CD4-positive, alpha-beta T cell treated with Interleukin-4 for 4 hours (primary cell): ENCODE results near the gene FBXO34.

Experiments
- DNase-seq: peaks from one replicate; pipeline ENCODE4 v3.0.0-alpha.2; 2020

FBXO34 gene

DNA sequence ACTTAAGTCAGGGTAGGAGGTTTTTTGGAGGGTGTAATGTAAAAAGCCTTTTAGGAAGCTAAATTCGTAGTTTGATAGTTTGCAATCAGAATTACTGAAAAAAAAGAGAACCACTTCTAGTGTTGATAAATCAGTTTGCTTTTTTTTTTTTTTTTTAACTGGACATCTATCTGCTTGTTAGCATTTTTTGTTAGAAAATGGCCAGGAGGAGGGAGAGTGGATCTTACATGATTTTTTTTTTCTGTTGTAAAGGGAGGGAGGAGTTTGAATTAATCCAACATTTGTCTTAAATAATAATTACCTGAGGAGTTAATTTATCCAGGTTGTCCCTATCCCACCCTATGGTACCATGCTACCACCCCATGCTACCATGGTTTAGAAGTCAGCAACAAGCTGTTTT is 1.2 kb downstream of the FBXO34 start:
- no peak for DNase-seq

DNA sequence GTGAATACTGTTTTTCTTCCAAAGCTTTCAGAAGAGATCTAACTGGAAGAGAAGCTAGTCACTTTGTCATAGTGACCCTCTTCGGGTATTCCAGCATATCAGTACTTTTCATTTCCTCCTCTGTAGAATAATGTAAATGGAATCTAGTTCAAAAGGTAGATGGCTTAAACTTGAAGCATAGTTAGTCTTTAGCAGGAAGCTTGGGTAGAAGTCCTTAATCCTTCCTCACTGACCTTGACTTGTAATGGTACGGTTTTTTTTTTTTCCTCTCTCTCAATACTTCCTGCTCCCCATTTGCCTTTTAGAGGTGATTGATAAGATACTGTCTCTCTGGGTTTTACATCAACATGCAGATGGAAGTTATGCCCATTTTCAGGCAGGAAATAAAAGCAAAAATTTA is 1.7 kb downstream of the FBXO34 start:
- DNase-seq, result no peak

DNA sequence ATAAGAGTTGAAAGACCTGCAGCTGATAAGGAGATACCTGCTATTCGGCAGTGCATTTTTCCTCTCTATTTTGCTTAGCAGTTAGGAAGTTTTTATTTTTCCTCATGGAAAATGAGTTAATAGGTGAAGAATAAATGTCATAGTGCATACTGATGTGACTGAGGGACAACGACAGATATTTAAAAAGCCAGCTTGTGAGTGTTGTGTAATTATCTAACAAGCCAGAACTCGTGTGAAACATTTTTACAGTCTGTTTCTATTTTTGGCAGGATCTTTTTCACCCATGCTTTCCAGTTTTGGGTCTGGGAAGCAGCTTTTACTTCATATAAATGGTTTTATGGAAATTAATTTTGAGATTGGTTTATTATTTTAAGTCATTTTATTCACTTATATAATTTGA is 2.9 kb downstream of the FBXO34 start:
- no peak for DNase-seq

DNA sequence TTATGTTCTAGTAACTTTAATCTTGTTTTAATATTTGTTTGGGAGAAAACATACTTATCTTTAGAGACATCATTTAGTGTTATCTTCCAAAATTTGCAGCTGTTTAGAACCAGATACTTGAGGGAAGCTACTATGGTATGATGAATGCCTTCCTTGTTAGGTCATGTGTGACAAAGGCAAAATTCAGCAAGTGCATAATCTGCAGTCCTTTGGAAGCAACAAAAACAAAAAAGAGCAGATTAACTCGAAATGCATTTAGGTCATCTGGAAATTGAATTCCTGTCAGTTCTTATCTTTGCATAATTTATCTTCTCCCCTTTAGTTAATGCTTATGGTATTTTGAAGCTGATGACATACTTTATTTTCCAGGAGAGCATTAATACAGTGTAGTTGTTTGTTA is 3.5 kb downstream of the FBXO34 start:
- DNase-seq, result no peak

DNA sequence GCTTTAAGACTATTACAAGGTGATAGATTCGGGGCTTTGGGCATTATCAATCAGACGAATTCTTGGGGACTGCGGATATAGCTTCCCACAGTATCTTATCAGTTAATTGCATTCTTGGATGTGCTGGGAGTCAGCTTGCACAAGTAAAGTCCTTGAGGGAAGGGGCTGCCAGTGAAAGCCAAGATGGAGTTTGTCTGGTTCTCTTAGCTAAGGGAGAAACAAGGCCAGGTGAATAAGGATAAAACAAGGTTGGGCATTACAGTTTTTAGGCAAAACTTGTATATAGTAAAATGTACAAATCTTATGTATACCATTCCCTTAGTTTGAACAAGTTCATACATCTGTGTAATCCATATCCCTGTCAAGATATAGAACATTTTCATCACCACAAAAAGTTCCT is 5.5 kb downstream of the FBXO34 start:
- no peak for DNase-seq

DNA sequence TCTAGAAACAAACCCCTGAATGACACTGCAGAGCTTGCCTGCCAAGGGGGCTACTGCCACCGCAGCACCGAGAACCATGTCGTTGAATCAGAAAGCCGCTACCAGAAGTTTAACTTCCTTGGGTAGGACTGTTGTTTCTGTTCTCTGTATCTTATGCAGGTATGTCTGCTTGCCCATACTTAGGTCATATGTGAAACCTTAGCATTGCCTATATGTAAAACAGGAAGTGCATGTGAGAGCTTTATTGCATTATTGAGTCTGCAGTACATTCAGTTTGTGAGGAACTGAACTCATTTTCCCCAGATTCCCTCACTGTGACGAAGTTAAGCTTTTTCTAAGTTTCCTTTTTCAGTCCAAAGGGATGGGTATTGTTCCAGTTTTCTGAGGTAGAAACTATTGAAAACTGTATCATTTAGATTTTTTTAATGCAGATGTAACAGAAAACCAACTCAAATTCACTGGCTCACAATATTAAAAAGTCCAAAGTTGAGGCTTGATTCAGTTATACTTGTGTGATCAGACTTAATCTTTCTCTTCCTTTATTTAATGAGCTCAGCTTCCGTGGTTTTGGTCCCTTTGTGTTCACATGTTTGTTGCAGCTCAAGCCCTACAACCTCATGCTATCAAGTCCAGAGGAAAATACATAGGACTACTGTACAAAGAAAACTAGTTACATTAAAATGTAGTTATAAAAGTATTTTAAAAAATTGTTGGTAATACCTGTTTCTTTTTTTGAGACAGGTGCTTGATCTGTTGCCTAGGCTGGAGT is 6.9 kb downstream of the FBXO34 start:
- DNase-seq, result no peak

DNA sequence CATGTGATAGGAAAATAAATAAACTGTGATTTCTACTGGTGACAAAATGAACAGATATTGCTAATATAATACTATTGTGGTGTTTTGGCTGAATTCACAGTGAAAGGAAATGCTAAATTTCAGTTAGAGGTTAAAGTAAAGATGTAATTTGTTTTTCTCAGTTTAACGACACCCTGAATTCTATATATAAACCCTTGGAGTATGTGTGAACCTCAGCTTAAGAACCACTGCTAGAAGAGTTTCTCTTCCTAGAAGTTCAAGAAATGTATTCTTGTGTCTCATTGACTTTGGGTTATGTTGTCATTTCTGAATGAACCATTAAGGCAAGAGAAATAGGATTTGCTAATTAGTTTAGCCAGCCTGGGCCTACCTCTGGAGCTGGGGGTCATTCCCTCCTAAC is 8.2 kb downstream of the FBXO34 start:
- no peak for DNase-seq

DNA sequence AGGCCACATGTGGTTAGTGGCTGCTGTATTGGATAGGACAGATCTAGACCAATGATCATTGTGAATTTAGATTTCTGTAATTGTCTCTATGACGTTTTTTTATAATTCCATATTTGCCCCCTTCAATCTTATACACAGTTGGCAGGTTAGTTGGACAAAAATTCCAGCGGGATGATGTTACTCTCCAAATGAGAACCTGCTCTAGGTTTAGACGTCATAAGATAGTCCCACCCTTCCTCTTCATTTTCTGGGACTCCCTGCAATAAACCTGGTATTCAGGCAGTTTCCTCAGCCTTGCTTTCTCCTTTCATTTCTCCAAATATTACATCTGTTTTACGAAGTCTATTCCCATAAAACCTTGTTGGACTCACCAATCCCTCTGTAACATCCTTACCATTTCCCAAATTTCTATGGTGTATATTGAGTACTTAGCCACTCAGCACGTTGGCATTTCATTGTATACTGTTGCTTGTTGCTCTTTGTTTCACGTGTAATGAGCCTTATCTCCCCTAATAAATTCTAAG is 10.2 kb downstream of the FBXO34 start:
- no peak for DNase-seq

DNA sequence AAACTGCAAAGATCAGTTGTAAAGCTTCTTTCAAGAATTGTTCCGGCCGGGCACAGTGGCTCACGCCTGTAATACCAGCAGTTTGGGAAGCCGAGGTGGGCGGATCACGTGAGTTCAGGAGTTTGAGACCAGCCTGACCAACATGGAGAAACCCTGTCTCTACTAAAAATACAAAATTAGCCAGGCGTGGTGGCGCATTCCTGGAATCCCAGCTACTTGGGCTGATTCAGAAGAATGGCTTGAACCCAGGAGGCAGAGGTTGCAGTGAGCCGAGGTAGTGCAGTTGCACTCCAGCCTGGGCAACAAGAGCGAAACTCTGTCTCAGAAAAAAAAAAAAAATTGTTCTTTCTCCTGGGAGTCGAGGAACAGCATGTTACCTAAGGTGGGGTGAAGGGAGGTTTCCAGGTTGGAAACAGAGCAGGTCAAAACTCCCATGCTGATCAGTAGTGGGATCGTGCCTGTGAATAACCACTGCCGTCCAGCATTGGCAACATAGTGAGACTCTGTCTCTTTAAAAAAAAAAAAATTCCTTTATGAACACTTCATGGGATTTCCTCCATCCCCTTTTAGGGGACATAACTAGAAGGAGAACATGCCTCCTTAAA is 13.9 kb downstream of the FBXO34 start:
- no peak for DNase-seq

DNA sequence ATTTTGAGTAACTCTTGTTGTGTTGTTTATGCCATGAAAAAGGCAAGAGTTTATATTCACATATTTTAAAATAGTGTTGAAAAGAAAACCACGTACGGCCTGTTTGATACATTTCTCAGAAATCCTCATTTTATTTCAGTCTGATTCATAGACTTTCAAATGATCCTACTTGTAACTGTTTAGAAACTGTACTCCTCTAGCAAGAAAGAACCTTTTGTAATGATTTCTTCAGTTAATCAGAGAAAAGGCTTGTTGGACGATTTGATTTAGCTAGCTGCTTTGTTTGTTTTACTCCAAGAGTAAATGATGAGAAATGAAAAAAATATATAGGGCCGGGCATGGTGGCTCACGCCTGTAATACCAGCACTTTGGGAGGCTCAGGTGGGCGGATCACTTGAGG is 17.2 kb downstream of the FBXO34 start:
- DNase-seq, result no peak

DNA sequence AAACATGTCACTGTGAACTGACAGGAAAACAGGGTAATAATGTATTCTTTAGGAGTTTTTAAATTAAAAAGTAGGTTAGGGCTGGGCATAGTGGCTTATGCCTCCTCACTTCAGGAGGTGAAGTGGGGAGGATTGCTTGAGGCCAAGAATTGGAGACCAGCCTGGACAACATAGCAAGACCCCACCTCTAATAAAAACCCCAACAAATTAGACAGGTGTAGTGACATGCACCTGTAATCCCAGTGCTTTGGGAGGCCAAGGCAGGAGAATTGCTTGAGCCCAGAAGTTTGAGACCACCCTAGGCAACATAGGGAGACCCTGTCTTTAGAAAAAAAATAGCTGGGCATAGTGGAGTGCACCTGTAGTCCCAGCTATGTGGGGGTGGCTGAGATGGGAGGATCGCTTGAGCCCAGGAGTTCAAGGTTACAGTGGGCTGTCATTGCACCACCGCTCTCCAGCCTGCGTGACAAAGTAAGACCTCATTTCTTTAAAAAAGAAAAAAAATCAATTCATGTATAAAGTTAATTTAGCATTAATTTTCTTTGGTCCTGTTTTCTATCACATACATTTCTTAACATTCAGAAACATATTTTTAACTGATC is 20.4 kb downstream of the FBXO34 start:
- DNase-seq, result no peak

DNA sequence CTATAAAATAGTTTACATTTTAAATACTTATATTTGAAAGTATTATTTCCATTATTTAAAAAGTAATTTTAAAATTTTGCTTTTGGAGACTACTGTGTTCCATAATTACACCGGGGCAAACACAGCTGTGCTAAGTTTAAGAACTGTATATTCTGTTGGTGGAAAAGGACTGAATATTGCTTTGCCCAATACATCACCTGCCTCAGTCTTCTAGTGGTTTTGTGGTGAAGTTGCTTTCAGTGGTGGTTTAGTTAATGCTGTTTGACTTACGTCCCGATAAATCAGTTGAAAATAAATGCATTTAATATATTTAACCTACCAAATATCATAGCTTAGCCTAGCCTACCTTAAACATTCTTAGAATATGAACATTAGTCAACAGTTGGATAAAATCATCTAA is 23.4 kb downstream of the FBXO34 start:
- DNase-seq, result no peak

DNA sequence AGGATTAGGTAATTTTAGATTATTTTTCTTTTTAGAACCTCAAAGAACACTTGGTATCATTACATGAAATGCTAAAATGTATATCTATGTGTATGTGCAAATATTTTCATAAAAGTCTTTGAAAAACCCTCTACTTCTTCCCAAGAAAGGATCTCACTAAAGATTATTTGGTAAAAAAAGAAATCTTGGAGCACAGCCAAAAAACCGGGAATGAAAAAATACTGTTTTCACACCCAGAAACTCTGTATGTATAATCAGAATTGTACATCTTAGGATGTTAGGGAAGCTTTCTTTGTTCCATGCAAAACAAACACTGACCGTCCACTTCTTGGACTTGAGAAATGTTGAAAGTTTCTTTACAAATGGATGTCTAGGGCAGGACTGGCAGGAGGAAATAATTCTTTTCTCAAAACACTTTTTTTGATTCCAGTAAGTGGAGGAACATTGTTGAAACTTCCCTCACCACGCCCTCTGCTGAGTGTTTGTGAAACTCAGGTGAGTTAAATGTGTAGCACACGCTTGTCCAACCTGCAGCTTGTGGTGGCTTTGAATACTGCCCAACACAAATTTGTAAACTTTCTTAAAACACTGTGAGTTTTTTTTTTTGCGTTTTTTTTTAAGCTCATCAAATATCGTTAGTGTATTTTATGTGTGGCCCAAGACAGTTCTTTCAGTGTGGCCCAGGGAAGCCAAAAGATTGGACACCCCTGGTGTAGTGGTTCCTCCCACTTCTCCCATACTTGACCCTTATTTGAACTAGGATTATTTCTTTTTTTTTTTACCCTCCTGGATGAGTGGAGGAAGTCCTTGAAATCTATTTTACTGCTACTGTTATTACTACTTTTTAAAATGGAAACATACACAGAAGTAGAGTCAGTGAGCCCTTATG is 26.6 kb downstream of the FBXO34 start:
- DNase-seq, result peak; percentile 36

DNA sequence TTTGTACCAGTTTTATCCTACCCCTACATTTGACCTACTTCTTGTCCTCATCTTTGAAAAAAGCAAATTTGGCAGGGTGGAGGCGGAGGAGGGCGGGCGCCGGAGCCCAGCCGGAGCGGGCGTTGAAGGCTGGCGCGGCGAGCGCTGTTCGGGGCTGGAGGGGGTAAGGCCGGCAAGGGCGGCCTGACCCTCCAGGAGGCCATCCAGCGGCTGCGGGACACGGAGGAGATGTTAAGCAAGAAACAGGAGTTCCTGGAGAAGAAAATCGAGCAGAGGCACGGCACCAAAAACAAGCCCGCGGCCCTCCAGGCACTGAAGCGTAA is 27.2 kb downstream of the FBXO34 start:
- DNase-seq, result no peak

DNA sequence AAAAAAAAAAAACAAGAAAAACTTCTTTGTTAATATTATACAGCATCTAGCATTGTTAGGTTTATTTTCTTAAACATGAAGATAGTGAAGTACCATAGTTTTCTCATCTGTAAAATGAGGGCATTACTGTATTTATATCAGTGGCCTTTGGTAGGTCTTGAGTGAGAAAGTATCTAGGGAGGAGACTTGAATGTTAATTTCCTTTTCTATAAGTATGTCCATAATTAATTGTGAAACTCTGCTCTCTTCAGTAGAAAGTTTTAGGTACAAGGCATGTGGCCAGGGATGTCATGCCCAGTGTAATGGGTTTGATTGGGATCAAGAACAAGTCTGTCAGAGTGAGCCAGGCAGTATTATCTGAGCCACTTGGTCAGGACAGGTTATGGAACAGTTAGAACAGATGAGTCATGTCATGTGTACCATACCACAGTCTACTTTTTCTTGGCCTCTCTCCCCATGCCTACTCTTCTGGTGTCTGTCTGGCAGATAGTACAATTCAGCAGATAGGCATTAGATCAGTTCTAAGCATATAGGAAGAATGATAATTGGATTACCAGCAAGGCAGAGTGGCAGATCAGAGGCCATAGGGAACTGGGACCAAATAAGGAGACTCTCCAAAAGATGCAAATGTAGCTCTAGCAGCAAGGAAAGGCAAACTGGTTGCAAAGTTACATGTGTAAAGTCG is 30.4 kb downstream of the FBXO34 start:
- peak; percentile 23 for DNase-seq

DNA sequence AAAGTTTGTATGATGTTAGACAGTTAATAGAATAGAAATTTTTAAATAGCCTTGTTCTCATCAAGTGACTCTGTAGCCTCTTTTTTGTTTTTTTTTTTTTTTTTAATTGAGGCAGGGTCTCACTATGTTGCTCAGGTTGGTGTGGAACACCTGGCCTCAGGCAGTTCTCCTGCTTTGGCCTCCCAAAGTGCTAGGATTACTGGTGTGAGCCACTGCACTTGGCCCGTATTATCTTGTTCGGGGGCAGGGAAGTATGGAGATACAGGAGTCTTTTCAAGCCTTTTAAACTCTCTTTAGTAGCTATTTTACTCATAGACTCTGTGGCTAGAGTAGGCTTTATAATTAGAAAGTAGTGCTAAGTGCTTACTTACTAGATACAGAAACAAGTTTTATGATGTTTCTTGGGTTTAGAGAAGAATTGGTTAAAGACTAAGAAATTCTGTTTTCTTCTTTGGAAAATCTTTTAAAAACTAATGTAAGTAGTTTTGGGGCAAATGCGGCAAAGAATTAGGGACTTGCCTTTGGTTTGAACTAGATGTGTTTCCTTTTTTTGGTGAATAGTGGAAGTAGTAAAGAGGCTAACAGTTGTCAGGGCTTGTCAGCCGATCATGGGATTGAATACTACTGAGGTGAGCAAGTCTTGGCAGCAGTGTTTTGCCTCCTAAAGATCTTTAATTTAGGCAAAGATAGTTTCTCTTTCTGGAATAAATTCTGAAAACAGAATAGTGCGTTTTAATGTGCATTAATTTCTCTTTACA is 31.3 kb downstream of the FBXO34 start:
- no peak for DNase-seq

DNA sequence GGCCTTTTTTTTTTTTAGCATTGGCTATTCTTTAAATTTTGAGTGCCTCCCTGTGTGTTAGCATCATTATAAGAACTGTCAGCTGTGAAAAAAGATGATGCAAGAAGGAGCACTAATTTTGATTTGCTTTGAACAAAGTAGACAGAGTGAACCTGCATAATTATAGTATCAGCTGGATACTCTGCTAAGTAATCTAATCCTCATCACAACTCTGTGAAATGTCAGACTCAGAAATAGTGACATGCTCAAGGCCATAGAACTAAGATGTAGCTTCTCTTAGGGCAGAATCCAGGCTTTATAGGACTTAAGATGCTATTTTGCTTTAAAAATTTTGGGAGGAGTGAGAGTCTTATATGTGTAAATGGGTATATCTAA is 31.9 kb downstream of the FBXO34 start:
- no peak for DNase-seq

DNA sequence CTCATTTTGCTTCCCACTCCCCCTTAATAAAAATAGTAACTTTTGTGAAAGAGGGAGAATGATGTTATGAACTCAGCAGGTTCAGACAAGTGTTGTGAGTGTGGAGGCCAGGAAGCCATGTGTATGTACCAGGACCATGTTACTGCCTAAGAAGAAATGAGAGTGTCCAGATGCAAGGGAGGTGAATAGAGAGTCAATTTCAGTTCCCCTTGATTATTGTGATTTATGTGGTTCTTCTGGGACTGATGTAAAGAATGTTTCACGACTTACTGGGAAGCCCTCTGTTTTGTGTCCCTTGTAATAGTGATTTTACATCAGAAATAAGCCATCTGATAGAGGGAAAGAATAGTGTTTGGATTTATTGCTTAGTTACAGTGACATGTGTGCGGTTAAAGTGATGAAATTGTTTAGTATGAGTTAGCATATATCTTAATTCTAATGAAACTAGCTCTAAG is 32.5 kb downstream of the FBXO34 start:
- DNase-seq, result peak; percentile 33

DNA sequence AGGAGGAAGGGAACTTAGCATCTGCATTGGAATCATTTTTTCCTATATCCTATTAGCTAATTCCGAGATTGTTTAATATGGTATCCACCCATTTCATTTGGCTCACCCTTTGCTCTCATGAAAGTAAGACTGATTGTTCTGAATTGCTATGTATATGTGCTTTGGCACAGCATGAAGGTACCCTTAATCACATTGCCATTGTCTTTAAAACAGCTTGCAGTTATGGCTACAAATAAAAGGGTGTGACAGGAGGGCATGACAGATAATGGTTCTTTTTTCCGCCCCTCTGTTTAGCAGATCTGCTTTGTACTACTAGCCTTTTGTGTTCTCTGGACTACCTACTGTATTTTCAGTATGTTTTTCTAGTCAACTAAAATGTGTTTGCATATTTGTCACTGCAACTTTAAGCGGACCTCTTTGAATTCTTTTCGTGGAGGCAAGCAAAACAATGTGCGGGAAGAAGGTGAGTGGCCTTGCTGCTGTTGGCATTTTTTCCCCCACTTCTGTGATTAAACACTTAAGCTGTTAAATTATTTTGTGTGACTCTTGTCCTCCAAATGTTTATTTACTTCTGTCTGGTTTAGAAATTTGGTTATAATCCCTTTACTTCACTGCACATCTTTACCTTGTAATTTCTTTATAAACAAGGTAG is 35.8 kb downstream of the FBXO34 start:
- no peak for DNase-seq

DNA sequence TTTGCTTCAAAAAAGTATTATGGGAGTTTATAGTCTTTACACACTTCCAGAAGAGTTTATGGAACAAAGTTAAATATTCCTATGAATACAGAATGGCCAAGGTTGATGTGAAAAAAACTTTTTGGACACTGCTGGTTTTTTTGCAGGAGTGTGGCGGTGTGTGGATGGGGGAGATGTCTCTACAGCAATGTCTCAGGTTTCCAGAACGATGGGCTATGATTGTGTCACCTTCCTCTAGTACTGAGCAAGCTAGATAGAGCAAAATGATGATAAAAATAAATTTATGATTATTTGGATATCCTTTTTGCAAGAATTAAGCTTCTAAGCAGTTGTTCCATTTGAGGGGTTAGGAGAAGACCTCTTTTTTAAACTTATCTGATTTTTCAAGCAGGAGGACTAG is 37.9 kb downstream of the FBXO34 start:
- no peak for DNase-seq

DNA sequence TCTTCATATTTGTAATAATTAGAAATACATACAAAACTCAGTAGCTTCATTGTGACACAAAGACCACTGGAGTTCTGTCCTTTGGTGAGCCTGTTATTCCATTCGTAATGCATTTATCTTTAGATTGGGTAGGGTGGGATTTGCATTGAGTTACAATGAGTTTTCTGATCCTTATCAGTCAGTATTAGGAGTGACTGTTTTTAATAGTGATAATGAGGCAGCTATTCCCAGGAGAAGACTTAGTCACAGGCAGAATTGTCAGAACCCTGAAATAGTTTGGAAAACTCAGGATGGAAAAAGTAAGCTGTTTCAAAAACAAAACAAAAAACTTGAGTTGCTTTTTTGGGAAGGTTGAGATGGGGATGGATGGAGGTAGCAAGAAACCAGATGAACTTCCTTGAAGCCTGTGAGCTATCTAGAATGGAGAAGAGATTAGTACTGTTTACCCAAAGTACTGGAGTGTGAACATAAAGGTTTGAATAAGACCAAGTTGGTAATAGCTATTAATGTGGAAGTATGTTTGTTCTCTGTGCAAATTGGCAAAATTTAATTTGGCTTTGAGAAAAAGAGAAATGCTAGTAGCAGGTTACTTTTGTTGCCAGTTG is 38.6 kb downstream of the FBXO34 start:
- DNase-seq, result no peak
